ENCODE results near the gene SLC33A1.

SLC33A1 gene

GRCh38 chr3:155772801-155773200, 81.4 kb downstream of the SLC33A1 start:
- in situ Hi-C loops (cut with MboI; ENCODE audit: low sequenced_read_pairs, unreplicated experiment): no loop called here
- no peak for DNase-seq (ENCODE audit: low spot score)
- TF ChIP-seq, protein P1, sequence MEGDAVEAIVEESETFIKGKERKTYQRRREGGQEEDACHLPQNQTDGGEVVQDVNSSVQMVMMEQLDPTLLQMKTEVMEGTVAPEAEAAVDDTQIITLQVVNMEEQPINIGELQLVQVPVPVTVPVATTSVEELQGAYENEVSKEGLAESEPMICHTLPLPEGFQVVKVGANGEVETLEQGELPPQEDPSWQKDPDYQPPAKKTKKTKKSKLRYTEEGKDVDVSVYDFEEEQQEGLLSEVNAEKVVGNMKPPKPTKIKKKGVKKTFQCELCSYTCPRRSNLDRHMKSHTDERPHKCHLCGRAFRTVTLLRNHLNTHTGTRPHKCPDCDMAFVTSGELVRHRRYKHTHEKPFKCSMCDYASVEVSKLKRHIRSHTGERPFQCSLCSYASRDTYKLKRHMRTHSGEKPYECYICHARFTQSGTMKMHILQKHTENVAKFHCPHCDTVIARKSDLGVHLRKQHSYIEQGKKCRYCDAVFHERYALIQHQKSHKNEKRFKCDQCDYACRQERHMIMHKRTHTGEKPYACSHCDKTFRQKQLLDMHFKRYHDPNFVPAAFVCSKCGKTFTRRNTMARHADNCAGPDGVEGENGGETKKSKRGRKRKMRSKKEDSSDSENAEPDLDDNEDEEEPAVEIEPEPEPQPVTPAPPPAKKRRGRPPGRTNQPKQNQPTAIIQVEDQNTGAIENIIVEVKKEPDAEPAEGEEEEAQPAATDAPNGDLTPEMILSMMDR (IDR thresholded peaks at IDR 0.05; ENCODE audit: borderline replicate concordance, control extremely low read depth, extremely low read depth, insufficient read depth, missing control alignments): no peak

GRCh38 chr3:155771126-155771525, 83.1 kb downstream of the SLC33A1 start:
- no peak for DNase-seq (ENCODE audit: low spot score)
- in situ Hi-C loops (cut with MboI; ENCODE audit: low sequenced_read_pairs, unreplicated experiment): no loop called here

More at GRCh38 chr3:155771126-155771525, 83.1 kb downstream of the SLC33A1 start:
- TF ChIP-seq, protein P1 (IDR thresholded peaks at IDR 0.05; ENCODE audit: borderline replicate concordance, control extremely low read depth, extremely low read depth, insufficient read depth, missing control alignments): no peak

All from GM13976 (cell line).